IMR-90 (cell line): ENCODE results near the gene MPPED1. TPM values are rescaled to one million over a fixed set of nuclear protein-coding genes. Genes with fewer than 3 reads are reported as not detected.

Experiments used
- ATAC-seq: fragments of 200-7000 bp; cut with Tn5 transposase; 2 replicates; pipeline ENCODE4 v1.9.1; 2020; ENCODE audit warnings: low read depth, mild to moderate bottlenecking, moderate library complexity
- BruUV-seq: library from RNA; stranded (reverse); fragments of 400-500 nt; replicated peaks from 2 replicates; lab custom pipeline; 2021; lab: Mats Ljungman, UMichigan
- CTCF ChIA-PET: fragments of 300-600 bp; formaldehyde crosslinking; extraction: SDS; loops from one replicate; lab custom pipeline; 2021; ENCODE audit warnings: antibody characterized with exemption; lab: Yijun Ruan, JAX
- POLR2A ChIA-PET: fragments of 300-600 bp; sonication (Branson Sonifier 250); formaldehyde crosslinking; loops from one replicate; lab custom pipeline; 2022; ENCODE audit warnings: antibody characterized with exemption; ENCODE audit not compliant: unreplicated experiment; lab: Charles Lee
- DNase-seq: peaks from one replicate; pipeline ENCODE4 v3.0.0; 2013
- H2AFZ ChIP-seq: replicated peaks from 2 replicates; pipeline ENCODE3; 2013; ENCODE audit warnings: low read length, mild to moderate bottlenecking; ENCODE audit not compliant: poor library complexity
- H2AK5ac ChIP-seq: 2 replicates; pipeline ENCODE4 v1.6.1; 2013; ENCODE audit warnings: low read depth, low read length, inconsistent platforms
- H2AK9ac ChIP-seq: replicated peaks from 2 replicates; pipeline ENCODE3; 2013; ENCODE audit warnings: mild to moderate bottlenecking, low read depth, low read length, moderate library complexity; ENCODE audit not compliant: poor library complexity
- H2BK120ac ChIP-seq: 2 replicates; pipeline ENCODE4 v1.6.1; 2013; ENCODE audit warnings: low read depth, low read length, inconsistent platforms
- H2BK15ac ChIP-seq: 3 replicates; pipeline ENCODE4 v1.6.1; 2013; ENCODE audit warnings: low read depth, low read length, inconsistent platforms
- H2BK20ac ChIP-seq: 2 replicates; pipeline ENCODE4 v1.6.1; 2013; ENCODE audit warnings: low read depth, mild to moderate bottlenecking, inconsistent platforms, low read length, moderate library complexity
- H2BK5ac ChIP-seq: 2 replicates; pipeline ENCODE4 v1.6.1; 2013; ENCODE audit warnings: mild to moderate bottlenecking, low read depth, low read length, inconsistent platforms; ENCODE audit not compliant: poor library complexity, severe bottlenecking
- H3K14ac ChIP-seq: replicated peaks from 2 replicates; pipeline ENCODE4 v1.6.1; 2013; ENCODE audit warnings: low read depth, low read length, inconsistent platforms
- H3K18ac ChIP-seq: 2 replicates; pipeline ENCODE4 v1.6.1; 2013; ENCODE audit warnings: low read depth, low read length, control low read depth
- H3K23ac ChIP-seq: 2 replicates; pipeline ENCODE4 v1.6.1; 2013; ENCODE audit warnings: low read depth, low read length, inconsistent platforms
- H3K27ac ChIP-seq: 2 replicates; pipeline ENCODE4 v1.5.1; 2013; ENCODE audit warnings: mild to moderate bottlenecking, control low read depth, low read length; ENCODE audit not compliant: insufficient read depth
- H3K27me3 ChIP-seq: 2 replicates; pipeline ENCODE4 v1.6.1; 2013; ENCODE audit warnings: low read length; ENCODE audit not compliant: control insufficient read depth, insufficient read depth
- H3K36me3 ChIP-seq: 2 replicates; pipeline ENCODE4 v1.6.1; 2013; ENCODE audit warnings: low read length, mixed read lengths; ENCODE audit not compliant: control insufficient read depth, insufficient read depth
- H3K4ac ChIP-seq: 2 replicates; pipeline ENCODE4 v1.6.1; 2013; ENCODE audit warnings: low read depth, low read length, inconsistent platforms
- H3K4me1 ChIP-seq: 2 replicates; pipeline ENCODE4 v1.6.1; 2013; ENCODE audit warnings: low read length, mixed read lengths; ENCODE audit not compliant: control insufficient read depth, insufficient read depth
- H3K4me2 ChIP-seq: 2 replicates; pipeline ENCODE4 v1.6.1; 2013; ENCODE audit warnings: low read depth, mild to moderate bottlenecking, control low read depth, low read length, moderate library complexity
- H3K4me3 ChIP-seq: 2 replicates; pipeline ENCODE4 v1.5.1; 2013; ENCODE audit warnings: low read depth, mild to moderate bottlenecking, control low read depth, low read length, moderate library complexity; ENCODE audit not compliant: insufficient read depth
- H3K56ac ChIP-seq: 2 replicates; pipeline ENCODE4 v1.6.1; 2013; ENCODE audit warnings: low read length, inconsistent platforms; ENCODE audit not compliant: insufficient read depth; ENCODE audit errors: extremely low read depth
- H3K79me1 ChIP-seq, 2 experiments: 2 replicates each; pipeline ENCODE4 v1.6.1; 2013; ENCODE audit warnings: low read length in 2 of 2, inconsistent platforms in 1 of 2, low read depth in 1 of 2
- H3K9ac ChIP-seq: 2 replicates; pipeline ENCODE4 v1.6.1; 2013; ENCODE audit warnings: low read depth, low read length, control low read depth
- H3K9me1 ChIP-seq: 2 replicates; pipeline ENCODE4 v1.6.1; 2013; ENCODE audit warnings: low read length, inconsistent platforms; ENCODE audit not compliant: insufficient read depth
- H3K9me3 ChIP-seq: 2 replicates; pipeline ENCODE4 v1.6.1; 2013; ENCODE audit warnings: low read length; ENCODE audit not compliant: control insufficient read depth, insufficient read depth
- H4K20me1 ChIP-seq: 2 replicates; pipeline ENCODE4 v1.6.1; 2013; ENCODE audit warnings: low read length, inconsistent platforms; ENCODE audit not compliant: insufficient read depth
- H4K5ac ChIP-seq: 2 replicates; pipeline ENCODE4 v1.6.1; 2013; ENCODE audit warnings: mild to moderate bottlenecking, low read depth, low read length, control low read depth
- H4K8ac ChIP-seq, 2 experiments: 2 replicates each; pipeline ENCODE4 v1.6.1; 2013; ENCODE audit warnings: low read depth in 2 of 2, low read length in 2 of 2, control low read depth in 1 of 2, inconsistent platforms in 1 of 2
- H4K91ac ChIP-seq: 2 replicates; pipeline ENCODE4 v1.6.1; 2013; ENCODE audit warnings: low read depth, low read length, inconsistent platforms; ENCODE audit not compliant: insufficient read depth
- BHLHE40 ChIP-seq: fragments of 150-350 bp; IDR thresholded peaks from 2 replicates; pipeline ENCODE4 v1.6.1; 2016; ENCODE audit warnings: mild to moderate bottlenecking, low read depth, low read length
- CEBPB ChIP-seq: IDR thresholded peaks from 2 replicates; pipeline ENCODE4 v1.6.1; 2012; ENCODE audit warnings: low read depth, low read length, improper control_type of control experiment
- CHD1 ChIP-seq: IDR thresholded peaks from 2 replicates; pipeline ENCODE4 v1.6.1; 2012; ENCODE audit warnings: low read depth, low read length, improper control_type of control experiment
- CTCF ChIP-seq: conservative IDR thresholded peaks from 2 replicates; pipeline ENCODE4 v1.5.1; 2012; ENCODE audit warnings: mild to moderate bottlenecking, low read depth, low read length, improper control_type of control experiment
- ELK1 ChIP-seq: fragments of 150-350 bp; IDR thresholded peaks from 2 replicates; pipeline ENCODE4 v1.6.1; 2016; ENCODE audit warnings: low read depth, mild to moderate bottlenecking, low read length, moderate library complexity, borderline replicate concordance
- FOS ChIP-seq: fragments of 150-350 bp; IDR thresholded peaks from 2 replicates; pipeline ENCODE4 v1.6.1; 2016; ENCODE audit warnings: low read depth, low read length
- MAFK ChIP-seq: IDR thresholded peaks from 2 replicates; pipeline ENCODE4 v1.6.1; 2012; ENCODE audit warnings: low read depth, low read length, improper control_type of control experiment
- MAZ ChIP-seq: IDR thresholded peaks from 2 replicates; pipeline ENCODE4 v1.6.1; 2012; ENCODE audit warnings: low read depth, mild to moderate bottlenecking, low read length, improper control_type of control experiment, moderate library complexity, borderline replicate concordance
- MXI1 ChIP-seq: IDR thresholded peaks from 2 replicates; pipeline ENCODE4 v1.6.1; 2012; ENCODE audit warnings: low read depth, mild to moderate bottlenecking, low read length, moderate library complexity, borderline replicate concordance
- NFE2L2 ChIP-seq: fragments of 150-350 bp; IDR thresholded peaks from 2 replicates; pipeline ENCODE4 v1.6.1; 2016; ENCODE audit warnings: low read depth, mild to moderate bottlenecking, low read length
- POLR2A ChIP-seq: IDR thresholded peaks from 2 replicates; pipeline ENCODE4 v1.6.1; 2012; ENCODE audit warnings: mild to moderate bottlenecking, low read depth, low read length
- RAD21 ChIP-seq: IDR thresholded peaks from 2 replicates; pipeline ENCODE4 v1.6.1; 2012; ENCODE audit warnings: low read length, improper control_type of control experiment
- RCOR1 ChIP-seq: IDR thresholded peaks from 2 replicates; pipeline ENCODE4 v1.6.1; 2012; ENCODE audit warnings: mild to moderate bottlenecking, low read length, improper control_type of control experiment; ENCODE audit not compliant: insufficient replicate concordance
- RFX5 ChIP-seq: IDR thresholded peaks from 2 replicates; pipeline ENCODE4 v1.8.0; 2012; ENCODE audit warnings: low read depth, mild to moderate bottlenecking, low read length, moderate library complexity
- SMC3 ChIP-seq: fragments of 150-350 bp; IDR thresholded peaks from 2 replicates; pipeline ENCODE4 v1.6.1; 2016; ENCODE audit warnings: low read depth, mild to moderate bottlenecking, antibody characterized with exemption, low read length, moderate library complexity
- USF2 ChIP-seq: fragments of 150-350 bp; IDR thresholded peaks from 2 replicates; pipeline ENCODE4 v1.6.1; 2017; ENCODE audit warnings: mild to moderate bottlenecking, antibody characterized with exemption, low read length, low read depth
- WGBS, 2 experiments: methylation state at CpG; one replicate each; pipeline versions ENCODE4 v1.1.5 to v1.1.7; 2013; ENCODE audit warnings: missing lambda C conversion rate in 2 of 2; ENCODE audit not compliant: insufficient read length in 1 of 2; ENCODE audit errors: extremely low coverage in 2 of 2; 5-methylcytosine and 5-hydroxymethylcytosine counted together
- dilution Hi-C: fragments of 300-500 bp; cut with HindIII; formaldehyde crosslinking; loops from one replicate; pipeline ENCODE4 v1.14.3; 2018; ENCODE audit warnings: low sequenced_read_pairs; ENCODE audit not compliant: unreplicated experiment
- in situ Hi-C: fragments of 300-500 bp; cut with MboI; formaldehyde crosslinking; loops from 3 replicates; pipeline ENCODE4 v1.14.3; 2019; ENCODE audit warnings: low sequenced_read_pairs, inconsistent platforms, mixed read lengths
- intact Hi-C: fragments of 100-400 bp; cut with micrococcal nuclease; formaldehyde crosslinking; loops from 2 replicates; pipeline ENCODE4 v1.10.0; 2022
- polyA plus RNA-seq, 3 experiments: library from polyadenylated mRNA; depleted of rRNA; stranded (reverse); fragments of >200 nt; gene quantifications; 2 replicates each; pipeline ENCODE4 v1.2.3, GENCODE V29; 2012; ENCODE audit warnings: low replicate concordance in 1 of 3
- total RNA-seq: library from RNA; depleted of rRNA; stranded (reverse); fragments of >200 nt; gene quantifications from 2 replicates; pipeline ENCODE4 v1.2.3, GENCODE V29; 2012

MPPED1 gene
- total and polyA plus RNA-seq, 2 of the 4 experiments (the other 2 are of a cell fraction), result not detected

GRCh38 chr22:43505423-43505822 is 93.6 kb downstream of the MPPED1 start:
- intact Hi-C loops (no loop called here), dilution Hi-C loops (no loop called here), in situ Hi-C loops (no loop called here)
- no peak overlapping the region for H2AFZ ChIP-seq
- H3K9ac ChIP-seq, result no peak overlapping the region
- no peaks in the 10 kb centered on the region for H3K4me1 ChIP-seq
- H3K56ac ChIP-seq, result no peak overlapping the region
- H3K4me3 ChIP-seq, result no peak overlapping the region
- H2BK120ac ChIP-seq, result no peak overlapping the region
- CTCF ChIA-PET, result no interaction called here
- no peaks in the 10 kb centered on the region for H3K36me3 ChIP-seq
- H3K79me1 ChIP-seq, result no peaks in the 10 kb centered on the region
- no peak overlapping the region for H2AK9ac ChIP-seq
- DNase-seq, result no peak
- POLR2A ChIA-PET, result no interaction called here
- H4K20me1 ChIP-seq, result no peaks in the 10 kb centered on the region
- H2AK5ac ChIP-seq, result no peak overlapping the region
- H3K4me2 ChIP-seq, result no peak overlapping the region
- BruUV-seq, result no TSS peak
- no peak overlapping the region for H4K91ac ChIP-seq
- no peak overlapping the region for H3K23ac ChIP-seq
- H3K18ac ChIP-seq, result no peak overlapping the region
- H2BK20ac ChIP-seq, result no peak overlapping the region
- no peaks in the 10 kb centered on the region for H3K9me1 ChIP-seq
- no peak overlapping the region for H3K4ac ChIP-seq
- H2BK15ac ChIP-seq, result no peak overlapping the region
- H4K5ac ChIP-seq, result no peak overlapping the region
- no peak overlapping the region for H4K8ac ChIP-seq
- 64% methylated on average over 6 of the region's 14 CpGs; no CpG with 5 or more reads in 1 of the 2 experiments for WGBS, 2 experiments
- H2BK5ac ChIP-seq, result no peak overlapping the region
- peaks cover 26% of the 10 kb centered on the region for H3K9me3 ChIP-seq
- ATAC-seq, result no peak
- no peak for TF ChIP-seq MAFK
- no peak for TF ChIP-seq RFX5
- no peak for TF ChIP-seq POLR2A
- TF ChIP-seq RAD21, result no peak
- no peak for TF ChIP-seq FOS
- no peak for TF ChIP-seq MAZ
- TF ChIP-seq ELK1, result no peak
- no peak for TF ChIP-seq CHD1
- no peak for TF ChIP-seq USF2
- TF ChIP-seq SMC3, result no peak
- TF ChIP-seq CEBPB, result no peak
- TF ChIP-seq NFE2L2, result no peak
- no peak for TF ChIP-seq CTCF
- TF ChIP-seq BHLHE40, result no peak
- TF ChIP-seq RCOR1, result no peak
- no peak for TF ChIP-seq MXI1
- no peak overlapping the region for H3K27ac ChIP-seq
- no peaks in the 10 kb centered on the region for H3K27me3 ChIP-seq
- H3K14ac ChIP-seq, result no peak overlapping the region
